ENCODE data around the gene CD58.

DNA sequence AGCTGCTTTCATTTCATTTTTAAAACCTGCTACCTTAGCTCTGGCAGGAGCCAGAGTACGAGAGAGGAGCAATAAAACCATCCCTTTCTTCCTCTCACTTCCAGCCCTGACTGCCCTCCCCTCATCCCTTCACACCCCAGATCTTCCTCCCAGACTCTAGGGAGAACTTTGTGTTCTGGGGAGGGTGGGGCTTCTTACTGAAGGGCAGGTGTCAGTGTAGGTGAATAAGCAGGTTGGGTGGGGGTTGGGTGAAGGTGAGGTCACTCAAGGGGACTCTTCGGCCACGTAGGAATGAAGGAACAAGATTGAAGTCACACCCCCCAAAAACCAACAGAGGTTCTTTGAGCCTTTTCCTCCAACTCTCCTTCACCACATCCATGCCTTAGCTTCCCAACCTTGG, 88.9 kb downstream of the CD58 start:
- TF ChIP-seq, protein P1, sequence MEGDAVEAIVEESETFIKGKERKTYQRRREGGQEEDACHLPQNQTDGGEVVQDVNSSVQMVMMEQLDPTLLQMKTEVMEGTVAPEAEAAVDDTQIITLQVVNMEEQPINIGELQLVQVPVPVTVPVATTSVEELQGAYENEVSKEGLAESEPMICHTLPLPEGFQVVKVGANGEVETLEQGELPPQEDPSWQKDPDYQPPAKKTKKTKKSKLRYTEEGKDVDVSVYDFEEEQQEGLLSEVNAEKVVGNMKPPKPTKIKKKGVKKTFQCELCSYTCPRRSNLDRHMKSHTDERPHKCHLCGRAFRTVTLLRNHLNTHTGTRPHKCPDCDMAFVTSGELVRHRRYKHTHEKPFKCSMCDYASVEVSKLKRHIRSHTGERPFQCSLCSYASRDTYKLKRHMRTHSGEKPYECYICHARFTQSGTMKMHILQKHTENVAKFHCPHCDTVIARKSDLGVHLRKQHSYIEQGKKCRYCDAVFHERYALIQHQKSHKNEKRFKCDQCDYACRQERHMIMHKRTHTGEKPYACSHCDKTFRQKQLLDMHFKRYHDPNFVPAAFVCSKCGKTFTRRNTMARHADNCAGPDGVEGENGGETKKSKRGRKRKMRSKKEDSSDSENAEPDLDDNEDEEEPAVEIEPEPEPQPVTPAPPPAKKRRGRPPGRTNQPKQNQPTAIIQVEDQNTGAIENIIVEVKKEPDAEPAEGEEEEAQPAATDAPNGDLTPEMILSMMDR (IDR thresholded peaks at IDR 0.05): no peak
- TF ChIP-seq POLR2AphosphoS5 (IDR thresholded peaks at IDR 0.05): no peak
- no peak for TF ChIP-seq EP300 (IDR thresholded peaks at IDR 0.05)
- TF ChIP-seq POLR2A (IDR thresholded peaks at IDR 0.05): no peak

All from suprapubic skin (tissue), 4 donors.